Measurements from ENCODE around the gene CYLD.

Gene CYLD

DNA sequence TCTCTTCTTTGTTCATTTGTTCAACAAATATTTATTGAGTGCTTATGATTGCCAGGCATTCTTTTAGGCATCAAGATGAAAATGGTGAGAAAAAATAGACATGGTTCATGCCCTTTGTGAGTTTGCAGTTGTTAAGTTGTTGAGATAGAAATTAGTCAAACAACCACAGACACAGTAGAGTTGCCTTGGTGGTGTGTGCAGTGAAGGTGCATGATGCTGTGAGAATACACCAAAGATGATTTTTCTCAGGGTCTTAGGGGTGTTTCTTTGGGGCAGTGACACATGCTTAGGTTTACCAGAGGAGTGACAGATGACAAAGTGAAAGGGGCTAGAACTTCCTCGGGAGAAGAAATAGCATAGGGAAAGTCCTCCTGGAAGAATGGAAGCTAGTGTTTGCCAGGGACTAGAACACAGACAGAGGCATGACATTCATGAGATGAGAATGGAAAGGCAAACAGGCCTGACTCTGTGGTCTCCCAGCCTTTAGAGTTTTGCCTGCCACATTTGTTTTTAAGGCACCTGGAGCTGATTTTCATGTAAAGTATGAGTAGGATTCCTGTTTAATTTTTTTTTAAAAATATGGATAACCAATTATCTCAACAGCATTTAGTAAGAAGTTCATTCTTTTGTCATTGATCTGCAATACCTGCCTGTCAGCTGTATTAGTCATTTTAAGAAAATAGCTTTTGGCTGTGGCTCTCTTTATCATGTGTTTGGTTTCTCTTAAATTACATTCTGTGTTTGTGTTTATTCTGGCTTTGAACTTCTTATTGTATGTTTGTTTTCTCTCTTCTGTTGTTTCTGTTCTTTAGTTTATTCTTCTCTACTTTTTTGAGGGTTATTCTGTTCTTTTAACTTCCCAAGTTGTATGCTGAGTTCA is 36.6 kb downstream of the CYLD start:
- DNase-seq (ENCODE audit: low read depth in 3 of 3): no peak

- no peak for DNase-seq (ENCODE audit: low read depth in 3 of 3)
Observed at GRCh38 chr16:50781043-50781442, 39.2 kb downstream of the CYLD start.

DNA sequence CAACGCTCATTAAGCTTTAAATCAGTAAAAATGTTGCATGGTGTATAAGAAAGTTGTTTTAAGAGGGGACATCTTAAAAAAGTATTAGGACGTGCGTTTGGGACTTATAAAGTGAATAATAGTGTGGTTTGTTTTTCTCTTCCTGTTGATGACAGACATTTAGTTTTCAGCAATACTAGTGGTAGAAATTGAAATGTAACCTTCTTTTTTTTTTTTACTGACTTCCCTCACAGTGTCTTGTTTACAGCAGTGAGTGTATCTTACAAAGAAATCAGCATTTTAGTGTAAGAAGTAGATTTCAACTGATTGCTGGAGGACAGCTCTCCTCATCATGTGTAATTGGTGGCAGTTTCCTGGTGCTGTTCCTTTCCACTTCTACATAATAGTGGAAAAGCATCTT is 39.6 kb downstream of the CYLD start:
- DNase-seq (ENCODE audit: low read depth in 3 of 3): no peak

GRCh38 chr16:50789757-50790156 is 47.9 kb downstream of the CYLD start:
- DNase-seq (ENCODE audit: low read depth in 3 of 3): no peak

DNA sequence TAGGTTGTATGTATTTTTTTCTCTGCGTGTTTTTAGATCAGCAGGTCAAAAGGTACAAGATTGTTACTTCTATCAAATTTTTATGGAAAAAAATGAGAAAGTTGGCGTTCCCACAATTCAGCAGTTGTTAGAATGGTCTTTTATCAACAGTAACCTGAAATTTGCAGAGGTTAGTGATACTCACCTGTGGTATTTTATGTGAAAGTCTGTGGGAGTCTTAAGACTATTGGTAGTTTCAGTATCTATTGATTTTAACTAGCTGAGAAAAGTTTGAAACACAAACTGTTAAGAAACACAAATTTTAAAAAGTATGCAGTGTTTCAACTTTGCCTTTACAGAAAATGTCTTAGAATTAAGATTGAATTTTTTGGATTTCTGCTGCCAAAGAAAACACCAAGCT is 49.6 kb downstream of the CYLD start:
- DNase-seq (ENCODE audit: low read depth in 3 of 3): no peak

DNA sequence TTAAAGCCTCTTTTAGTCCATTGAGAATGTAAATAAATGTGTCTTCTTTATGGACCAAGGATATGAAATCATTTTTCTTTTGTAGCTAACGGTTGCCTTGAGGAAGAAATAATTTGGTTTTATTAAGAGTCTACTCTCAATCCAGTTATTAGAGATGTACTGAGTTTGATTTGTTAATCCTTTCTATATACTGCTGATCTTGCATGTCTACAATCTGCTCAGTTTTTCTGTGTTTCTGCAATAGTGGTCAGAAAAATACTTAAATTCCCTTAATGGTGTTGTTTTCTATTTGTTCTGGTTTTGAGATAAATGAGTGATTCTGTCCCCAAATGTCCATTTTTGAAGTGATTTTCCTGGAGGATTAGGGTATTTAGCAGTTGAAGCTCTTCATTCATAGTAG is 54.9 kb downstream of the CYLD start:
- DNase-seq (ENCODE audit: low read depth in 3 of 3): no peak

DNA sequence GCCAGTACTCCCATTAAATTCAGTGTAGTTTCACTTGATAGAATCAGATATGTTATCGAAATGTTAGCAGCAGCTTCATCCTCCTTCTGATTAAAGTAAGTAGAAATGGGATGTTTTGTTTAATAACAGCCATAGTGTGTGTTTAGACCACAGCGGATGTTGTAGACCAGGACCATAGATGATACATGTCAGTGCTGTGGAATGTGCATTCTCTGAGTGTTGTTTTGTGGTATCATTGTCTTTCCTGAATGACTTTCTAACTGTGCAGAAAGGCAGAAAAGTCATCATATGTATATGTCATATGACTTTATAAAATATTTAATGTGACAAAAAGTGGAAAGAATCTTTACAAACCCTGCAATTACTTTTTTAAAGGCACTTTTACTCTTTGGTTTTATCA is 55.6 kb downstream of the CYLD start:
- DNase-seq (ENCODE audit: low read depth in 3 of 3): no peak

DNA sequence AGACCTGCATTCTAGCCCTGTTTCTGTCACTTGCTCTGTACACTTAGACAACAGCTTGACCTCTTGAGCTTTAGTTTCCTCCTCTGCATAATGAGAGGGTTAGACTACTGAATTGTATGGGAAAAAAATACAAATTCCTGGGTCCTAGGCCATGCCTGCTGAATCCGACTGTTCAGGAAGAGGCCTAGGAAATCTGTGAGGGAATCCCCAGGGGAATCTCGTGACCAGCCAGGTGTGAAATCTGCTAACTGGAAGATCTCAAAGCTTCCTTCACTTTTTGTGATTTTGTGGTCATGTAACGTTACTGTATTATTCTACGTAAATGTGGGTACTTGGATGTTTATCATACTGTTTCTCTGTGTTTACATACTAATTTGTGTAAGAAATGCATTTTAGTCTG is 58.2 kb downstream of the CYLD start:
- DNase-seq (ENCODE audit: low read depth in 3 of 3): no peak

- no peak for DNase-seq (ENCODE audit: low read depth in 3 of 3)
Observed at GRCh38 chr16:50801036-50801435, 59.1 kb downstream of the CYLD start.

GRCh38 chr16:50802000-50802399 is 60.1 kb downstream of the CYLD start:
- no peak for DNase-seq (ENCODE audit: low read depth in 3 of 3)

DNA sequence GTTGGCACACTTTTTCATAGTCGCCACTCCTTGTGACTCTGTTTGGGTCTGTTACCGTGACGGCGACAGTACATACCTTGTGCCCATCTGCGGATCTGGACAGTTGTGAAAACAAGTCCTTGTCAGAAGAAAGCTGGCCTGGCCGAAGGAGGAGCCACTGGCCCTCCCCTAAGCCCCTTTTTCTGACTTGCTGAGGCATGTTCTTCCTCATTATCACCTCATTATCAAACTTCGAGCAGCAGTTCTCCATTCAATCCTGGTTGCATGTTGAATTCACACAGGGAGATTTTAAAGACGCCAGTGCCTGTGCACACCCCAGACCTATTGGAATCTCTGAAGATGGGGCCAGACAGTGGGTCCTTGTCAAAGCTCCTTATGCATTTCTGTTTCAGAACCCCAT is 61.1 kb downstream of the CYLD start:
- no peak for DNase-seq (ENCODE audit: low read depth in 3 of 3)

DNA sequence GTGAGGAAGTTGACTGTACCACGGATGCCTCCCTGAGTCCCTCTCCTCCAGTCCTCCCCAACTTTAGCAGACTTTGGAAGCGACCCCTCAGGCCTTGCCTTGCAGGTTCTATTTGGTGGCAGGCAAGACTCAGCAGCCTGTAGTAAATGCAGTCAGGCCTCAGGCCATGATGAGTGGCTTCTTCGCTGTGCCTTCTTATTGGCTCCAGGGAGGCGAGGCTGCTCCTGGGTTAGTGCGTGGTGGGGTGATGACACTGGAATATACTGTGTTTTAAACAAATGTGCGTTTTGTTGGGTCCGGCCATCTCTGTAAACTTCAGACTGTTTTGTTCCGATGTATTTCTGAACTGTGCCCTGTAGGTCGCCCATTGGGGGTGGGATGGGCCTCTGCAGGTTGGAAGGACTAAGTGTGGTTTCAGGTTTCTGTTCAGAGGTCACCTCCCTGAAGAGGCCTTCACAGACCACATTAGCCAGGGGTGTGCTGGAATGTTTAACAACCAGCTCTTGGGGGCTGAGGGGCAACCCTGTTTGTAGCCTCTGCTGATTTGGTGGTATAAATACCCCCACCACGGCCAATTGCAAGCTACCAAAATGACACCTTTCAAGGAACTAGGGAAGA is 62.5 kb downstream of the CYLD start:
- DNase-seq (ENCODE audit: low read depth in 3 of 3): no peak

DNA sequence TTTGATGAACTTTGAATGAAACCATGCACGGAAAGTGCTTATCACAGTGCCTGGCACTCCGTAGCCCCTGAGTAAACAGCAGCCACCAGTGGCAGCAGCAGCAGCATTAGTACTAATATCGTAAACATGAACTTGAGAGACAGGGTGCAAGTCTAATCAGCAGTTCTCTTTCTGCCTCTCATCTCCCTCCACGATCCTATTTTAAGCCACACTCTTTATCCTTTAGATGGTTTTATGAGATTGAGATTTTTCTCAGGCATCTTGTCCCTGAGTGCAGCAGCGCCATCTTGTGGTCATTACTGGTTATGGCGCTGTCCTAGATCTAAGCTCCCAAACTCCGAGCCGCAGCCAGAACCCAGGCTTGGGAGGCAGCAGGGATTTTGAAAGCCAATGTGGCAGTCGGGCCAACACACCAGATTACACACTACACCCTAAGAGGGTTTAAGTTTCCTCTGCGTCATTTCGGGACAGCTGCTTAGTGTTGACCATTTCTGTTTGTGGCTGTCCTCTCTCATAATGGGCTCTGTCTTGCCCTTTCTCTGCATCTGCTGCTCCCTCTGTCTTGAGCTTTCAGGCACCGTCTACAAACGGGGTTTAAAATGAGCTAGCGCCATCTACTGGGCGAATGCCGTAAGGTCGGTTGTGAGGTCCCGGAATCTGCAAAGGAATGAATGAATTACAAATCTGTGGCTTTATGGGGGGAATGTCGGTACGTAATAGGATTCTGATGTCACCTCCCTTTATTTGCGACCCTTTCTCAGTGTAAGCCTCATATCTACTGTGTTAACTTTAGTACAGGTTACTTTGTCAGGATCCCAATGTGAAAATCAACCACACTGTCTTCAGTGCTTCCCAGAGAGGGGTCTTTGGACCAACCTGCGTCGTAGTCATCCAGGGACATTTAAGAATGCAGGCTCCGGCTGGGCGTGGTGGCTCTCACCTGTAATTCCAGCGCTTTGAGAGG is 64.5 kb downstream of the CYLD start:
- DNase-seq (ENCODE audit: low read depth in 3 of 3): peak; percentile 69 to 85 (median 79)

DNA sequence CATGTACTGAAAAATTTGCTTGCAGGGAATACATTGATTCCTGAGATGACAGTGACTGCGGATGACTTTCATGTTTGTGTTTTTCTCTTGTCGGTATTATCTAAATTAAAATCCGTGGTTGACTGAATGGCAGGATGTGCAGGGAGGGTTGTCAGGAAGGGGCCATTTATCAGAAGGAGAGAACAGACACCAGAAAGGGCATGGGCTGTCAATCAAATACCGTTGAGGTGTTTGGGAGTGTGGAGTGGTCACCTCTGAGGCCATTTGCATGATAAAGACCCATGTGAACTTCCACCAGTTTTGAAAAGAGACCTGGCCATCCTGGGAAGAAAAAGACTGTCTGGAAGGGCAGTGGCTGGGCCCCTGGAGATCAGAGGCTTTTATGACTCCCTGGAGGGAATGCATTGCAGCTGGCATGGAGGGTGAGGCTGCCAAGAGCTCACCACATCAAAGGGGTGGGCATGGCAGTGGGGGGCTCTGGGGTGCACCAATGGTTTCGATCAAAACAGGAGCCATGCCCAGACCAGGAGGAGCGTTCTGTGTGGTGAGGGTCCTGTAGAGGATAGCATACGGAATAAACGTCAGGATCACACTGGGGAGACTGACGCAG is 67.1 kb downstream of the CYLD start:
- DNase-seq (ENCODE audit: low read depth in 3 of 3): no peak

DNA sequence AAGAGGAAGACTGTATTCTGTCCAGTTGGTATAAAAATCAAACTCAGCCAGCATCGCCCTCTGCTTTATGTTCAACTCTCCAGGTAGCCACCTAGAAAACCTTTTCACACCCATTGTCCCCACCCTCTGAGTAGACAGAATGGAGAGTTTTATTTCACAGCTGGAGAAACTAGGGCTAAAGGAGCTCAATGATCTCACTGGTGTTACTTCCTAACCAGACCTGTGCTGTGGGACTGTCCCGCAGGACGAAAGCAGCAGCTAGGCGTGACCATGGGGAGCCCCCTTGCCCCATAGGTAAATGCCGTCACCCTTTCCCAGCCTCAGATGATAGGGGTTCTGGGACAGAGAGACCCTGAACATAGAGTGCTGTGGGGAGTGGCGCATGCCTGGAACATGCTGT is 67.7 kb downstream of the CYLD start:
- no peak for DNase-seq (ENCODE audit: low read depth in 3 of 3)

- no peak for DNase-seq (ENCODE audit: low read depth in 3 of 3)
Observed at GRCh38 chr16:50810241-50810965, 68.5 kb downstream of the CYLD start.

DNA sequence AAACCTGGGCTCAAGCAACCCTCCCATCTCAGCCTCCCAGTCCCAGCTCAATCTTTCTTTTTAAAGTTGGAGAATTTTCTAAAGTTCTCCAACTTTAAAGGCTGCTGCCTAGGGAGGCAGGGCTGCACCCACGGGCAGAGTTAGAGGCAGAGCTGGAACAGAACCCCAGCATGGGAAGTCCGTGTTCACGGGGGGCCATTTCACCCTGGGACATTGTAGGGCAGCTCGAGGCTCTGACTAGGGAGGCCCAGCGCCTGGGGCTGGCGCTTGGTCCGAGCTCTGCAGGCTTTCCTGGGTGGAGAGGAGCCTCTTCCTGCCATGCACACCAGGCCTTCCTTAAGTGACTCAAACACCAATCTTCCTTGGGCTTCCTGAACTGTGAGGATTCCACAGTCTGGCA is 70.2 kb downstream of the CYLD start:
- DNase-seq (ENCODE audit: low read depth in 3 of 3): no peak

DNA sequence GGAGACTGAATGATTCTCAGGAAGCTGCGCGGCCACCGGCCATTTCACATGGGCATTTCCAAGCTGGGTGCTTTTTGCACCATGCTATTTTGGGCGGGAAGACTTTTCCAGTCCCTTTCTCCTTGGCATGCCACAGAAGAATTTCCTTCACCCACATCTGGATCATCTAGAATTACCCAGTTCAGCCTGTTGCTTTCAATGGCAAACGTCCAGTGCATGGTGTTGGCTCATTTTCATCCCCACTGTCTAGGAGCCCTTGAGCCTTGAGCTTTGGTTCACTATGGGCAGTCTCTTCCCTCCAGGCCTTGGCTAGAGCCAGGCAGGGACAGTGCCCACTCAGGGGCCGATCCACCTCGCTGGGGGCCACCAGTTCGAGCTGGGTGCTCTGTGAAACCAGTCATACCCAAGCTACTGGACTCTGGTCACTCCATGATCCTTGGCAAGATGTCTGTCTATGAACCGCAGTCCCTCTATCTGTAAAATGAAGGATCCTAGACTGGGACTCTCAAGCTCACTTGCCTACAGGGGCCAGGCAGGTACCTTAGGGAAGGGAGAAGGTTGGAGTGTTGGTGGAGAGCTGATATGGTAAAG is 71.1 kb downstream of the CYLD start:
- no peak for DNase-seq (ENCODE audit: low read depth in 3 of 3)

- no peak for DNase-seq (ENCODE audit: low read depth in 3 of 3)
Observed at GRCh38 chr16:50814052-50814451, 72.2 kb downstream of the CYLD start.

GRCh38 chr16:50814541-50814940 is 72.7 kb downstream of the CYLD start:
- no peak for DNase-seq (ENCODE audit: low read depth in 3 of 3)

DNA sequence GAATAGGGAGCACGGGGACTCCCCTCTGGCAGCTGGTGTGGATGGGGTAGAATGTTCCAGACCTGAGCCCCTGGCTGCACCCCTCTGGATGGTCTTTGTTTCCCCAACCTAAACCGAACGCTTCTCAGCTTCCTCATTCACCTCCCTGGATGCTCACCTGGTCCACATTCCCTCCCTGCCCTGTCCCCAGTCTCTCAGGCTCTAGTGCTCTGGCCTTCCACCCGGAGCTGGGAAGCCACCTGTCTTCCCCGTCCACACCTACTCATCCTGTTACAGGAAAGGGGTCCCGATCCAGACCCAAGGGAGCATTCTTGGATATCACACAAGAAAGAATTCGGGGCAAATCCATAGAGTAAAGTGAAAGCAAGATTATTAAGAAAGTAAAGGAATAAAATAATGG is 73.5 kb downstream of the CYLD start:
- DNase-seq (ENCODE audit: low read depth in 3 of 3): no peak
